GM12801 (cell line): ENCODE measurements around the gene MEG3.

Experiments
- CTCF ChIP-seq: IDR thresholded peaks from one replicate; pipeline ENCODE4 v1.5.1; 2011; ENCODE audit warnings: control low read depth; ENCODE audit not compliant: insufficient read length; ENCODE audit errors: extremely low read depth

The MEG3 gene

GRCh38 chr14:100825713-100826331 is at the start of gene MEG3:
Gene MEG3, plus strand, starts transcription at chr14:100826118.
- TF ChIP-seq CTCF, result no peak

GRCh38 chr14:100776681-100777365 is 49.1 kb upstream of the MEG3 start:
- no peak for TF ChIP-seq CTCF

- TF ChIP-seq CTCF, result no peak
These were observed 48.5 kb upstream of the MEG3 start for GRCh38 chr14:100777366-100777817.

GRCh38 chr14:100777818-100778525 is 47.9 kb upstream of the MEG3 start:
- no peak for TF ChIP-seq CTCF

- TF ChIP-seq CTCF, result no peak
These were observed 47.4 kb upstream of the MEG3 start for GRCh38 chr14:100778526-100778882.

- TF ChIP-seq CTCF, result no peak
These were observed 46.8 kb upstream of the MEG3 start for GRCh38 chr14:100778951-100779690.

- TF ChIP-seq CTCF, result no peak
These were observed 46.2 kb upstream of the MEG3 start for GRCh38 chr14:100779691-100780080.
